Suppressor macrophage treated with lipopolysaccharide for 4 hours (primary cell): ENCODE results near the gene CARD19.
A peak's percentile ranks its signal among the peaks of the same experiment; 100 is the strongest.

Source experiments
- DNase-seq: peaks from one replicate; pipeline ENCODE4 v3.0.0-alpha.2; 2020

Gene CARD19

GRCh38 chr9:93136011-93136440 lies 40.0 kb downstream of the CARD19 start:
- DNase-seq, result peak; percentile 72

GRCh38 chr9:93137362-93137761 lies 41.3 kb downstream of the CARD19 start:
- DNase-seq, result no peak

- peak; percentile 49 for DNase-seq
These were observed 42.3 kb downstream of the CARD19 start for GRCh38 chr9:93138171-93138764.

- DNase-seq, result no peak
These were observed 43.6 kb downstream of the CARD19 start for GRCh38 chr9:93139365-93140182.

- DNase-seq, result no peak
These were observed 45.9 kb downstream of the CARD19 start for GRCh38 chr9:93141771-93142483.

GRCh38 chr9:93143830-93144530 lies 48.0 kb downstream of the CARD19 start:
- no peak for DNase-seq

- DNase-seq, result peak; percentile 83
These were observed 50.7 kb downstream of the CARD19 start for GRCh38 chr9:93146696-93147095.

GRCh38 chr9:93147632-93148031 lies 51.6 kb downstream of the CARD19 start:
- DNase-seq, result no peak

- DNase-seq, result peak; percentile 85
These were observed 52.7 kb downstream of the CARD19 start for GRCh38 chr9:93148721-93149120.

- DNase-seq, result peak; percentile 93
These were observed 53.3 kb downstream of the CARD19 start for GRCh38 chr9:93149361-93149760.

- DNase-seq, result no peak
These were observed 55.2 kb downstream of the CARD19 start for GRCh38 chr9:93151097-93151784.

- DNase-seq, result peak; percentile 65
These were observed 58.4 kb downstream of the CARD19 start for GRCh38 chr9:93154293-93154903.

GRCh38 chr9:93155716-93156474 lies 59.9 kb downstream of the CARD19 start:
- DNase-seq, result no peak

GRCh38 chr9:93156475-93157008 lies 60.5 kb downstream of the CARD19 start:
- no peak for DNase-seq

- peak; percentile 88 for DNase-seq
These were observed 63.8 kb downstream of the CARD19 start for GRCh38 chr9:93159601-93160471.

- DNase-seq, result no peak
These were observed 66.0 kb downstream of the CARD19 start for GRCh38 chr9:93161786-93162562.
